Stomach smooth muscle (tissue), 2 donors: ENCODE data around the gene CDX1.
A peak's percentile ranks its signal among the peaks of the same experiment; 100 is the strongest.

Experiments used
- H3K27ac ChIP-seq: one replicate; pipeline ENCODE4 v1.7.0; 2013; ENCODE audit warnings: mild to moderate bottlenecking, low read length, inconsistent platforms
- H3K27me3 ChIP-seq, 2 donors: one replicate each; pipeline ENCODE4 v1.7.0; 2013; ENCODE audit warnings: low read length in 2 of 2; ENCODE audit not compliant: insufficient read depth in 2 of 2, control insufficient read depth in 1 of 2
- H3K36me3 ChIP-seq, 2 donors: one replicate each; pipeline ENCODE4 v1.7.0; 2013; ENCODE audit warnings: low read length in 2 of 2; ENCODE audit not compliant: control insufficient read depth in 2 of 2, insufficient read depth in 2 of 2
- H3K4me1 ChIP-seq: one replicate; pipeline ENCODE4 v1.7.0; 2013; ENCODE audit warnings: low read length; ENCODE audit not compliant: control insufficient read depth, insufficient read depth
- H3K4me3 ChIP-seq, 2 donors: one replicate each; pipeline ENCODE4 v1.7.0; 2013; ENCODE audit warnings: low read length in 2 of 2
- H3K9ac ChIP-seq, 2 donors: one replicate each; pipeline ENCODE4 v1.7.0; 2013; ENCODE audit warnings: low read length in 2 of 2, mild to moderate bottlenecking in 1 of 2
- H3K9me3 ChIP-seq, 2 donors: one replicate each; pipeline ENCODE4 v1.7.0; 2013; ENCODE audit warnings: low read length in 2 of 2; ENCODE audit not compliant: control insufficient read depth in 2 of 2
- donor health status: healthy.
- donor health status: Pancreatic carcinoma.

CDX1 gene

GRCh38 chr5:150123542-150123941, 43.0 kb upstream of the CDX1 start:
- Histone ChIP-seq H3K4me1 (peaks cover 2% of the 10 kb centered on the region), H3K27ac (no peak overlapping the region), H3K9me3 (no peaks in the 10 kb centered on the region), H3K27me3 (no peaks in the 10 kb centered on the region), H3K9ac (no peak overlapping the region), H3K4me3 (no peak overlapping the region), H3K36me3 (peaks cover 0 to 17% of the 10 kb centered on the region in 2 donors)

- Histone ChIP-seq H3K9ac (no peak overlapping the region), H3K36me3 (peaks cover 0 to 18% of the 10 kb centered on the region in 2 donors), H3K4me3 (no peak overlapping the region), H3K27me3 (no peaks in the 10 kb centered on the region), H3K4me1 (peaks cover 2% of the 10 kb centered on the region), H3K9me3 (no peaks in the 10 kb centered on the region), H3K27ac (no peak overlapping the region)
Measured at GRCh38 chr5:150124111-150124557, 42.4 kb upstream of the CDX1 start.

- no peak overlapping the region for H3K4me3 ChIP-seq
- H3K36me3 ChIP-seq = peaks cover 0 to 21% of the 10 kb centered on the region in 2 donors
- no peaks in the 10 kb centered on the region for H3K9me3 ChIP-seq
- no peak overlapping the region for H3K27ac ChIP-seq
- no peaks in the 10 kb centered on the region for H3K27me3 ChIP-seq
- peaks cover 5% of the 10 kb centered on the region for H3K4me1 ChIP-seq
- H3K9ac ChIP-seq = no peak overlapping the region
Measured at GRCh38 chr5:150124596-150124995, 42.0 kb upstream of the CDX1 start.

- H3K36me3 ChIP-seq = peaks cover 0 to 21% of the 10 kb centered on the region in 2 donors
- H3K9ac ChIP-seq = no peak overlapping the region
- H3K27ac ChIP-seq = no peak overlapping the region
- H3K9me3 ChIP-seq = no peaks in the 10 kb centered on the region
- no peaks in the 10 kb centered on the region for H3K27me3 ChIP-seq
- H3K4me3 ChIP-seq = no peak overlapping the region
- H3K4me1 ChIP-seq = peaks cover 12% of the 10 kb centered on the region
Measured at GRCh38 chr5:150125334-150125733, 41.2 kb upstream of the CDX1 start.

- Histone ChIP-seq H3K9me3 (no peaks in the 10 kb centered on the region), H3K27me3 (no peaks in the 10 kb centered on the region), H3K36me3 (peaks cover 0 to 21% of the 10 kb centered on the region in 2 donors), H3K4me1 (peaks cover 13% of the 10 kb centered on the region), H3K9ac (no peak overlapping the region), H3K27ac (no peak overlapping the region), H3K4me3 (no peak overlapping the region)
Measured at GRCh38 chr5:150126199-150126920, 40.2 kb upstream of the CDX1 start.

GRCh38 chr5:150126921-150127265, 39.7 kb upstream of the CDX1 start:
- H3K27me3 ChIP-seq = no peaks in the 10 kb centered on the region
- no peak overlapping the region for H3K9ac ChIP-seq
- H3K9me3 ChIP-seq = no peaks in the 10 kb centered on the region
- no peak overlapping the region for H3K27ac ChIP-seq
- no peak overlapping the region for H3K4me3 ChIP-seq
- peaks cover 15% of the 10 kb centered on the region for H3K4me1 ChIP-seq
- peaks cover 0 to 16% of the 10 kb centered on the region in 2 donors for H3K36me3 ChIP-seq

GRCh38 chr5:150129454-150129812, 37.1 kb upstream of the CDX1 start:
- peaks cover 0 to 14% of the 10 kb centered on the region in 2 donors for H3K36me3 ChIP-seq
- H3K27me3 ChIP-seq = no peaks in the 10 kb centered on the region
- peak overlapping the region in 1 of 2 donors; percentile 69 for H3K4me3 ChIP-seq
- no peaks in the 10 kb centered on the region for H3K9me3 ChIP-seq
- no peak overlapping the region for H3K27ac ChIP-seq
- peaks cover 31% of the 10 kb centered on the region for H3K4me1 ChIP-seq
- H3K9ac ChIP-seq = no peak overlapping the region

- no peak overlapping the region for H3K27ac ChIP-seq
- peaks cover 0 to 16% of the 10 kb centered on the region in 2 donors for H3K36me3 ChIP-seq
Measured at GRCh38 chr5:150129813-150130492, 36.6 kb upstream of the CDX1 start.

GRCh38 chr5:150130493-150130922, 36.1 kb upstream of the CDX1 start:
- Histone ChIP-seq H3K4me3 (no peak overlapping the region), H3K4me1 (peaks cover 35% of the 10 kb centered on the region), H3K9ac (no peak overlapping the region), H3K9me3 (no peaks in the 10 kb centered on the region), H3K27ac (no peak overlapping the region), H3K27me3 (no peaks in the 10 kb centered on the region), H3K36me3 (peaks cover 0 to 16% of the 10 kb centered on the region in 2 donors)

More at GRCh38 chr5:150129813-150130492, 36.6 kb upstream of the CDX1 start:
- Histone ChIP-seq H3K9ac (no peak overlapping the region), H3K4me3 (peak overlapping the region; percentile 31 to 69), H3K4me1 (peaks cover 31% of the 10 kb centered on the region), H3K27me3 (no peaks in the 10 kb centered on the region), H3K9me3 (no peaks in the 10 kb centered on the region)

GRCh38 chr5:150131461-150131860, 35.1 kb upstream of the CDX1 start:
- Histone ChIP-seq H3K9me3 (no peaks in the 10 kb centered on the region), H3K9ac (no peak overlapping the region), H3K4me3 (no peak overlapping the region), H3K27me3 (no peaks in the 10 kb centered on the region), H3K27ac (no peak overlapping the region), H3K4me1 (peaks cover 39% of the 10 kb centered on the region), H3K36me3 (peaks cover 0 to 16% of the 10 kb centered on the region in 2 donors)
